Fibroblast of lung (primary cell): Measurements from ENCODE around the gene APAF1. TPM values are rescaled to one million over a fixed set of nuclear protein-coding genes. Genes with fewer than 3 reads are reported as not detected.

Experiments used
- DNase-seq, 2 donors: peaks; one replicate each; pipeline versions ENCODE4 v3.0.0 to v3.0.0-alpha.2; 2010; ENCODE audit warnings: low read depth in 2 of 2
- H2AFZ ChIP-seq: 2 replicates; pipeline ENCODE4 v1.5.1; 2012; ENCODE audit warnings: low read length, control low read depth, inconsistent platforms
- H3K27ac ChIP-seq: 2 replicates; pipeline ENCODE4 v1.5.1; 2011; ENCODE audit warnings: low read length, control low read depth; ENCODE audit not compliant: insufficient read depth
- H3K27me3 ChIP-seq: 2 replicates; pipeline ENCODE4 v1.5.1; 2011; ENCODE audit warnings: mild to moderate bottlenecking, low read length; ENCODE audit not compliant: control insufficient read depth, insufficient read depth
- H3K36me3 ChIP-seq: 2 replicates; pipeline ENCODE4 v1.5.1; 2011; ENCODE audit warnings: low read length; ENCODE audit not compliant: control insufficient read depth, insufficient read depth
- H3K4me1 ChIP-seq: 2 replicates; pipeline ENCODE4 v1.5.1; 2011; ENCODE audit warnings: low read length; ENCODE audit not compliant: control insufficient read depth, insufficient read depth; ENCODE audit errors: extremely low read depth
- H3K4me2 ChIP-seq: 2 replicates; pipeline ENCODE4 v1.5.1; 2011; ENCODE audit warnings: low read length, control low read depth; ENCODE audit not compliant: insufficient read depth; ENCODE audit errors: extremely low read depth
- H3K4me3 ChIP-seq, 4 experiments: fragments of 200-600 bp in 1 of 4; sonication (generic) in 1 of 4; replicated peaks in 1 of 4; 2 replicates each; pipeline ENCODE4 v1.5.1; 2011 to 2016; ENCODE audit warnings: low read length in 4 of 4, low read depth in 3 of 4, mild to moderate bottlenecking in 3 of 4, control low read depth in 2 of 4, inconsistent platforms in 1 of 4, mixed read lengths in 1 of 4; ENCODE audit not compliant: insufficient read depth in 1 of 4; ENCODE audit errors: control extremely low read depth in 1 of 4
- H3K79me2 ChIP-seq: 2 replicates; pipeline ENCODE4 v1.5.1; 2012; ENCODE audit warnings: mild to moderate bottlenecking, low read length, inconsistent platforms; ENCODE audit not compliant: control insufficient read depth, insufficient read depth
- H3K9ac ChIP-seq: 2 replicates; pipeline ENCODE4 v1.5.1; 2011; ENCODE audit warnings: mild to moderate bottlenecking, low read length, control low read depth; ENCODE audit not compliant: insufficient read depth
- H3K9me3 ChIP-seq: 2 replicates; pipeline ENCODE4 v1.5.1; 2012; ENCODE audit warnings: low read depth, low read length; ENCODE audit not compliant: control insufficient read depth, insufficient read depth
- H4K20me1 ChIP-seq: 2 replicates; pipeline ENCODE4 v1.5.1; 2011; ENCODE audit warnings: low read length; ENCODE audit not compliant: control insufficient read depth, insufficient read depth; ENCODE audit errors: extremely low read depth
- CTCF ChIP-seq, 2 donors: IDR thresholded peaks in 1 of 2; conservative IDR thresholded peaks in 1 of 2; 1 replicate in 1 of 2; 2 replicates in 1 of 2; pipeline ENCODE4 v1.5.1; 2011 to 2012; ENCODE audit warnings: low read length in 2 of 2, control low read depth in 1 of 2, inconsistent platforms in 1 of 2, low read depth in 1 of 2, mild to moderate bottlenecking in 1 of 2
- EZH2 ChIP-seq: IDR thresholded peaks from 2 replicates; pipeline ENCODE4 v1.5.1; 2012; ENCODE audit warnings: low read length, control low read depth, mild to moderate bottlenecking; ENCODE audit errors: missing control alignments
- polyA plus RNA-seq, 2 donors: library from polyadenylated mRNA; depleted of rRNA in 1 of 2; stranded (reverse) in 1 of 2; unstranded in 1 of 2; fragments of >200 nt; gene quantifications; 2 replicates each; pipeline ENCODE4 v1.2.1, GENCODE V29; 2011 to 2012; ENCODE audit warnings: missing spikeins in 1 of 2
- total RNA-seq: library from RNA; depleted of rRNA; stranded (reverse); fragments of >200 nt; gene quantifications from 2 replicates; pipeline ENCODE4 v1.2.1, GENCODE V29; 2014

APAF1 gene
- total and polyA plus RNA-seq, 2 donors (not counting 1 experiment from before 2014, with no cell fraction given): 13.6 to 23.3 TPM

DNA sequence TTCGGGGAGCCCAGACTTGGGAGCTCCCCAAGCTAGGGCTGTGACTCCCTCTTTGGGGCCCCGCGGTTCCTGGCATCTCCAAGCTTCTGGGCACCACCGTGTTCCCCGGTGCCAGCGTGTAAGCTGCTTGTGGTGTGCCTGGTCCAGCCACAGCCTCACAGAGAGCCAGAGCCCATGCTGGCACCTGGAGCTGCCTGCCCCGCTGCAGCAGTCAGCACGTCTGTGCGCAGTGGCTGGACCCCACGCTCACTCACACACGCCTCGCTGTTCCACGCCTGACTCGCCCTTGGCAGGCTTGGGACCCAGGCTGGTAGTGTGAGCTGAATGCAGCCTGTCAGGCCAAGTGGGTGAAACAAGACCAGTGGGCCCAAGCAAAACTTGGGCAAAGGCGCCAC is 34.5 kb downstream of the APAF1 start:
- DNase-seq: no peak
- TF ChIP-seq EZH2 (no peak), CTCF (conservative IDR thresholded peaks at IDR 0.05 in 1 of 2, IDR thresholded peaks at IDR 0.05 in 1 of 2; ENCODE audit: low read depth in 1 of 2, low read length in 2 of 2) (no peak)
- H3K9ac ChIP-seq: no peak overlapping the region
- no peaks in the 10 kb centered on the region for H3K79me2 ChIP-seq
- H2AFZ ChIP-seq: no peak overlapping the region
- H3K27me3 ChIP-seq: no peaks in the 10 kb centered on the region
- no peak overlapping the region for H3K27ac ChIP-seq
- H3K4me1 ChIP-seq: no peaks in the 10 kb centered on the region
- H3K4me2 ChIP-seq: no peak overlapping the region
- peaks cover 7% of the 10 kb centered on the region for H3K36me3 ChIP-seq
- no peak overlapping the region for H3K4me3 ChIP-seq
- no peaks in the 10 kb centered on the region for H3K9me3 ChIP-seq
- no peaks in the 10 kb centered on the region for H4K20me1 ChIP-seq

DNA sequence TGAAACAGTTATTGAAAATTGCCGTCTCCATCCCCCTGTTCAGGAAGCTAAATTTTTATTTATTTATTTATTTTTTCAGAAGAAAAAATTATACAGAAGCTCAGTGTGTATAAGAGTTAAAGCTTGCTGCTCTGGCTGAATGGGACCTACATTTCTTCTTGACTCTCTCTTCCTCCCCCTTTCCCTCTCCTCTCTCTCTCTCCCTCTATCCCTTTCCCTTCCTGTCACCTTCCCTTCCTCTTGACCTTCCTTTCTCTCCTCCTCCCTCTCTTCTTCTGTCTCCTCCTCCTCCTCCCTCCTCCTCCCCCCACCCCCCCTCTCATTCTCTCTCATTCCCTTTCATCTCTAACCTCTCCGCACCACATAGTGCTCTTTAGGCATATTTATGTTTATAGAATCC is 39.1 kb downstream of the APAF1 start:
- H3K4me2 ChIP-seq: no peak overlapping the region
- no peak overlapping the region for H3K27ac ChIP-seq
- H3K27me3 ChIP-seq: no peaks in the 10 kb centered on the region
- no peaks in the 10 kb centered on the region for H3K9me3 ChIP-seq
- no peaks in the 10 kb centered on the region for H4K20me1 ChIP-seq
- no peak overlapping the region for H3K4me3 ChIP-seq
- H2AFZ ChIP-seq: no peak overlapping the region
- H3K36me3 ChIP-seq: peaks cover 7% of the 10 kb centered on the region
- H3K9ac ChIP-seq: no peak overlapping the region
- DNase-seq: no peak
- H3K79me2 ChIP-seq: no peaks in the 10 kb centered on the region
- TF ChIP-seq EZH2 (no peak), CTCF (conservative IDR thresholded peaks at IDR 0.05 in 1 of 2, IDR thresholded peaks at IDR 0.05 in 1 of 2; ENCODE audit: low read depth in 1 of 2, low read length in 2 of 2) (no peak)
- no peaks in the 10 kb centered on the region for H3K4me1 ChIP-seq

GRCh38 chr12:98686603-98687002 is 41.5 kb downstream of the APAF1 start:
- Histone ChIP-seq H3K4me2 (no peak overlapping the region), H3K4me1 (no peaks in the 10 kb centered on the region), H3K36me3 (no peaks in the 10 kb centered on the region), H3K9me3 (no peaks in the 10 kb centered on the region), H3K27me3 (no peaks in the 10 kb centered on the region), H3K79me2 (no peaks in the 10 kb centered on the region), H3K27ac (no peak overlapping the region), H3K9ac (no peak overlapping the region), H2AFZ (no peak overlapping the region), H3K4me3 (no peak overlapping the region), H4K20me1 (no peaks in the 10 kb centered on the region)
- TF ChIP-seq EZH2: no peak
- no peak for TF ChIP-seq CTCF (conservative IDR thresholded peaks at IDR 0.05 in 1 of 2, IDR thresholded peaks at IDR 0.05 in 1 of 2; ENCODE audit: low read depth in 1 of 2, low read length in 2 of 2)
- peak in 1 of 2 donors; percentile 32 for DNase-seq
